ENCODE data around the gene UBE2F. TPM values are rescaled to one million over a fixed set of nuclear protein-coding genes. Genes with fewer than 3 reads are reported as not detected.

The UBE2F gene
- total and polyA plus RNA-seq, 9 of the 15 experiments (the other 6 are each of a cell fraction or from before 2014, with no cell fraction given), result 18.1 to 88.1 (median 53.0) TPM

GRCh38 chr2:237944302-237944701 is 22.5 kb upstream of the UBE2F start:
- H3K9me1 ChIP-seq (ENCODE audit: control insufficient read depth, insufficient read depth, low read length), result no peaks in the 10 kb centered on the region
- H2AFZ ChIP-seq (ENCODE audit: low read depth, low read length), result no peak overlapping the region
- 43% methylated on average over 4 of the region's 4 CpGs for WGBS (ENCODE audit: insufficient coverage, low coverage, missing lambda C conversion rate)
- H3K79me2 ChIP-seq (ENCODE audit: control insufficient read depth, insufficient read depth, low read length), result no peaks in the 10 kb centered on the region
- H3K4me1 ChIP-seq (replicated peaks in 1 of 2; ENCODE audit: control insufficient read depth in 2 of 2, insufficient read depth in 2 of 2, low read length in 2 of 2), result peaks cover 31 to 37% of the 10 kb centered on the region in 2 experiments; a peak in 4 of 5 replicates
- in situ Hi-C loops (cut with MboI) (no loop called here), intact Hi-C loops (cut with micrococcal nuclease) (no loop called here)
- ChIA-PET CTCF (ENCODE audit: low intra/inter-chr PET ratio) (no interaction called here), POLR2A (interaction anchor here (0.7 kb wide), 1 partner anchor 27 kb away, joined by 3 read pairs; no protein-coding TSS in a partner anchor)
- no peaks in the 10 kb centered on the region for H3K36me3 ChIP-seq (ENCODE audit: control insufficient read depth, insufficient read depth, low read length)
- BruUV-seq (replicated peaks), result no TSS peak
- no peak overlapping the region for H3K9ac ChIP-seq (ENCODE audit: insufficient read depth in 1 of 2, low read depth in 2 of 2, low read length in 2 of 2)
- peaks cover 12% of the 10 kb centered on the region for H3K9me3 ChIP-seq (replicated peaks; ENCODE audit: control insufficient read depth, insufficient read depth, low read depth, low read length)
- no peak for DNase-seq (ENCODE audit: extremely low read depth in 1 of 4, low spot score in 3 of 4)
- ATAC-seq, result no peak
- H3K27me3 ChIP-seq (ENCODE audit: control insufficient read depth in 2 of 2, insufficient read depth in 2 of 2, low read length in 2 of 2), result no peaks in the 10 kb centered on the region
- H3K4me2 ChIP-seq (ENCODE audit: insufficient read depth, low read length), result no peak overlapping the region
- no peak overlapping the region for H3K27ac ChIP-seq (ENCODE audit: extremely low read depth, low read depth, low read length)
- no peak overlapping the region for H3K4me3 ChIP-seq
- no peaks in the 10 kb centered on the region for H4K20me1 ChIP-seq (replicated peaks; ENCODE audit: control insufficient read depth, insufficient read depth, low read length)
- no peak for FAIRE-seq
- TF ChIP-seq, protein P1, sequence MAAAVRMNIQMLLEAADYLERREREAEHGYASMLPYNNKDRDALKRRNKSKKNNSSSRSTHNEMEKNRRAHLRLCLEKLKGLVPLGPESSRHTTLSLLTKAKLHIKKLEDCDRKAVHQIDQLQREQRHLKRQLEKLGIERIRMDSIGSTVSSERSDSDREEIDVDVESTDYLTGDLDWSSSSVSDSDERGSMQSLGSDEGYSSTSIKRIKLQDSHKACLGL (CRISPR knock-in tag; IDR thresholded peaks at IDR 0.05; ENCODE audit: borderline replicate concordance, poor library complexity, severe bottlenecking), result no peak
- TF ChIP-seq SIN3A (IDR thresholded peaks at IDR 0.05; ENCODE audit: borderline replicate concordance in 2 of 2, control insufficient read depth in 1 of 2, low read depth in 2 of 2, low read length in 2 of 2) (no peak), NBN (IDR thresholded peaks at IDR 0.05; ENCODE audit: low read depth) (no peak), JUN (IDR thresholded peaks at IDR 0.05; ENCODE audit: borderline replicate concordance, low read depth, low read length) (no peak), JUN (CRISPR knock-in tag; IDR thresholded peaks at IDR 0.05; ENCODE audit: borderline replicate concordance) (no peak), XRCC3 (IDR thresholded peaks at IDR 0.05) (peak; percentile 77; the same call in 1 of the 2 replicates), MTA3 (IDR thresholded peaks at IDR 0.05; ENCODE audit: borderline replicate concordance) (peak; percentile 23; the same call in 1 of the 2 replicates), ZNF436 (CRISPR knock-in tag; IDR thresholded peaks at IDR 0.05) (no peak), DACH1 (IDR thresholded peaks at IDR 0.05; ENCODE audit: partially characterized antibody) (no peak), MYNN (IDR thresholded peaks at IDR 0.05) (no peak), MYNN (CRISPR knock-in tag; IDR thresholded peaks at IDR 0.05) (no peak), SLC30A9 (CRISPR knock-in tag; IDR thresholded peaks at IDR 0.05) (no peak), CAMTA2 (CRISPR knock-in tag; conservative IDR thresholded peaks at IDR 0.05) (no peak), ZNF282 (CRISPR knock-in tag; IDR thresholded peaks at IDR 0.05) (no peak), NR1H2 (CRISPR knock-in tag; IDR thresholded peaks at IDR 0.05) (no peak), NR3C1 (CRISPR knock-in tag; IDR thresholded peaks at IDR 0.05) (no peak), ZNF507 (tag; conservative IDR thresholded peaks at IDR 0.05) (no peak), SMARCA5 (IDR thresholded peaks at IDR 0.05) (no peak), PCBP1 (IDR thresholded peaks at IDR 0.05; ENCODE audit: low read depth, low read length, poor library complexity, severe bottlenecking) (no peak)
- TF ChIP-seq, protein P2, sequence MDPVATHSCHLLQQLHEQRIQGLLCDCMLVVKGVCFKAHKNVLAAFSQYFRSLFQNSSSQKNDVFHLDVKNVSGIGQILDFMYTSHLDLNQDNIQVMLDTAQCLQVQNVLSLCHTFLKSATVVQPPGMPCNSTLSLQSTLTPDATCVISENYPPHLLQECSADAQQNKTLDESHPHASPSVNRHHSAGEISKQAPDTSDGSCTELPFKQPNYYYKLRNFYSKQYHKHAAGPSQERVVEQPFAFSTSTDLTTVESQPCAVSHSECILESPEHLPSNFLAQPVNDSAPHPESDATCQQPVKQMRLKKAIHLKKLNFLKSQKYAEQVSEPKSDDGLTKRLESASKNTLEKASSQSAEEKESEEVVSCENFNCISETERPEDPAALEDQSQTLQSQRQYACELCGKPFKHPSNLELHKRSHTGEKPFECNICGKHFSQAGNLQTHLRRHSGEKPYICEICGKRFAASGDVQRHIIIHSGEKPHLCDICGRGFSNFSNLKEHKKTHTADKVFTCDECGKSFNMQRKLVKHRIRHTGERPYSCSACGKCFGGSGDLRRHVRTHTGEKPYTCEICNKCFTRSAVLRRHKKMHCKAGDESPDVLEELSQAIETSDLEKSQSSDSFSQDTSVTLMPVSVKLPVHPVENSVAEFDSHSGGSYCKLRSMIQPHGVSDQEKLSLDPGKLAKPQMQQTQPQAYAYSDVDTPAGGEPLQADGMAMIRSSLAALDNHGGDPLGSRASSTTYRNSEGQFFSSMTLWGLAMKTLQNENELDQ (CRISPR knock-in tag; IDR thresholded peaks at IDR 0.05; ENCODE audit: borderline replicate concordance), result no peak

Measured in K562 (cell line).